HG03469 (cell line): ENCODE data around the gene MACO1.
"Not testable (repeated sequence)": the region's sequence is repeated elsewhere in the genome, so short reads cannot be mapped to it uniquely, and the experiment has no call there.

Experiments
- ATAC-seq: cut with Tn5 transposase; IDR thresholded peaks from one replicate; pipeline ENCODE4 v1.9.1; 2021; ENCODE audit warnings: mild to moderate bottlenecking, moderate library complexity, moderate number of reproducible peaks; ENCODE audit not compliant: unreplicated experiment

The MACO1 gene

GRCh38 chr1:25430073-25430966, at the start of gene MACO1:
TSS of gene MACO1 (plus strand) at chr1:25430897. CDS start at chr1:25431099, 202 bp downstream.
- ATAC-seq: peak; percentile 63

- ATAC-seq: not testable (repeated sequence)
Measured at GRCh38 chr1:25382543-25382942, 48.2 kb upstream of the MACO1 start.

GRCh38 chr1:25383090-25383489, 47.6 kb upstream of the MACO1 start:
- not testable (repeated sequence) for ATAC-seq

DNA sequence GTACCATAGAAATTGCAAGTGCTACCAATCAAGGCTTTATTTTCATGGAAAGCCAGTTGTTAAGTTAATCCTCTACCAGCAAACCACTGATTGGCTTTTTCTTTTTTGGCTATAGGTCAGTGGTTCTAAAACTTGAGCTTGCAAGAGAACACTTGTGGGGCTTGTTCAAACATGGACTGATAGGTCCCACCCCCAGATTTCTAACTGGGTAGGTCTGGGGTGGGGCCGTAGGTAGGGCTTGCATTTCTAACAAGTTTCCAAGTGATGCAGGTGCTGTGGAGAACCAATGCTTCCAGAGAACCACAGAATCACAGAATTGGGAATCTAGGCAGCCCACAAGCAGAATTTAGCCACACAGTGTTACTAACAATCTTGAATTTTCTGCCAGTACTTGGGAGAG, 46.8 kb upstream of the MACO1 start:
- not testable (repeated sequence) for ATAC-seq

- not testable (repeated sequence) for ATAC-seq
Measured at GRCh38 chr1:25387096-25387495, 43.6 kb upstream of the MACO1 start.

- not testable (repeated sequence) for ATAC-seq
Measured at GRCh38 chr1:25388691-25389090, 42.0 kb upstream of the MACO1 start.

DNA sequence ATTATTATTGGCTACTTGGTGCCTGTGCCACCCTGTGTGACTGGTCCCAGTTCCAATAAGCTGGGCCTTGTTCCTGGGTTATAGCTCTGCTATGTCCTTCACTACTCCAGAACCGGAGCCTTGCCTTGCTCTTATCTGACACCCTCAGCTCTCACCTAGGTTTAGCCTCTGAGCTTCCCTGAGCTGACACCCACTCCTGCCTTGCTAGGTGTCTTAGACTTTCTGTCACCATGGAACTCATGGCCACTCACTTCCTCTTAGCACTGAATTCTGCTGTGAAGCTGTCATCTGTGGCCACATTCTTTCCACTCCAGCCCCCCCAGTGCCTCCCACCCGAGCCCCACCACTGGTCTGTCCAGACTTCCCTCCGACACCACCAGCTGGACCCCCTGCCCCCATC, 41.0 kb upstream of the MACO1 start:
- not testable (repeated sequence) for ATAC-seq

DNA sequence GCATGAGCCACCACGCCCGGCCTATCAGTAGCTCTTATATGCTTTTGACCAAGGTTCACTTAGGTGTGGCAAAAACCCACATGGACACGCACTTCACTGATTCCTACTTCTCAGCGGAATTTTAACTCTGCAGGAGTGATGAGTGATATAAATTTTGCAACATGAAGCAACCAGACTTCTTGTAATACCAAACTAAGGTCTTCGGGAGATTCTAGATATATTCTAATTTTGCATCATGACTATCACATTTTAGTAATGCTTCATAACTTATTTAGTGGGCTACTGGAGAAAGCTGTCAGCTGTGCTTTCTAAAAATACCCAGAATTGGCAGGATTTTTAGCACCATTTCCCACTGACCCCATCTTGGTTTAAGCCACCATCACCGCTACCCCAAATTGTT, 37.9 kb upstream of the MACO1 start:
- no peak for ATAC-seq

DNA sequence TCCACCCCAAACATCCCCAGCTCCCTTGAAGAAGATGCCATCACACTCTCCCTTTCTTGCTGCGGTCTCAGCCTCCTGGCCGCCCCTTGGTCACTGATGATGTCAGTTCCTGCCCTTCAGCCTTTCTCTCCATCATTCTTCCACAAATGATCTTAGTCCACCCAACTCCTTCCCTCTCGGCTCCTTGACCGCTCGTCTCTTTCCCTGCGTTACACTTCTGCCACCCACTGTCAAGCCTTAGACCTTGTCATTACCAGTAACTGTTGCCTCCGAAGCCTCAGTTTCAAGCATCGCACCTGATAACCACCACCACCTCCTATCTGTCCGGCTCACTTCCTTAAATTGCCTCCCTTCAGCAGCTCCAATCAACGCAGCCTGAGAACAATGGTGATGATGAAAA, 33.1 kb upstream of the MACO1 start:
- not testable (repeated sequence) for ATAC-seq

DNA sequence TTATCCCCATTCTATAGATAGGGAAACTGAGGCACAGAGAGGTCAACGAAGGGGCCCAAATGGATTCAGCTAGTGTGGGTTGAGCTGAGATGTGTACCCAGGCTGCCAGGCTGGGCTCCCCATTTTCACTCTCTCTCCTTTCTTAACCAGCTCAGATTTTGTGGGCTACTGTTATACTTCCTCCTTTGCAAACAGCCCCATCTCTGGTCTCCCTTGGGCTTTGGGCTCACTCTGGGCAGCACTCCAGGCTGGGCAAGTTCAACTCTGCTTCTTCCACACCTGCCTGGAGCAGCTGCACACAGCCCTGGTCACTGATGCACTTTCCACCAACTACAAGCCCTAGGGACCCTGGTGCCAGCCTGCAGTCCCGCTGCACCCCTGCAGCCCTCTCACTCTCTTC, 32.6 kb upstream of the MACO1 start:
- not testable (repeated sequence) for ATAC-seq

DNA sequence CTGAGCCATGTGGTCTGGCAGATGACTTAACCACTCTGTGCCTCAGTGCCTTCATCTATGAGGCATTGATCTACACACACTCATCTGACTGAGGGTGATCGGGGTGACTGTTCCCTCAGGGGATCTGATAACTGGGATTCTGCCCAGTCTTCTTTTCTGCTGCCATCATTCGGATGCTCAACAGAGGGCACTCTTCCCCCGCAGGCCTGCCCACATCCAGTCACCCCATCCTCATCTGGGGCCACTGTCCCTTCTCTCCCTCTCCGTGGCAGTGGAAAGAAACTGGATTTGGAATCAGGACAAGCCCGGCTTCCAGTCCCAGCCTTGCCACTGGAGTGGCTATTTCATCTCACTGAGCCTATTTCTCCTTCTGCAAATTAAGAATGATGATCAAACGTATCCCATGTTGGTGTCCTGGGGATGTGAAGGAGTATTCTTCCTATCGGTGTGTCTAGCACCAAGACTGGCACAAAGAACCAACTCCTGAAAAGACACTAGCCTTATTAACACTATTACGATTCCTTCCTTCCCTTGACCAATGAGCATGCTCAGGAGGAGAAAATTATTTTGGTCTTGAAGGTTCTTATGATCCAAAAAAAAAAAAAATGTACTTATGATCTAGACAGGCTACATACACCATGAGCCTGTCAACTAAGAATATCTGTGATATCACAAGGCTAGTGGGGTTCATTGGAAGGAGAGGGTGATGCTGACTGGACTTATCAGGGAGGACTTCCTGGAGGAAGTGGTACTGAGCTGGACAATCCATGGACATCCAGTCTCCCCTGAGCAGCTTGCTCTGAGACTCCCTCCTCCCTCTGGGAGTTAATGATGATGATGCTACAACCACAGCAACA, 27.5 kb upstream of the MACO1 start:
- not testable (repeated sequence) for ATAC-seq

DNA sequence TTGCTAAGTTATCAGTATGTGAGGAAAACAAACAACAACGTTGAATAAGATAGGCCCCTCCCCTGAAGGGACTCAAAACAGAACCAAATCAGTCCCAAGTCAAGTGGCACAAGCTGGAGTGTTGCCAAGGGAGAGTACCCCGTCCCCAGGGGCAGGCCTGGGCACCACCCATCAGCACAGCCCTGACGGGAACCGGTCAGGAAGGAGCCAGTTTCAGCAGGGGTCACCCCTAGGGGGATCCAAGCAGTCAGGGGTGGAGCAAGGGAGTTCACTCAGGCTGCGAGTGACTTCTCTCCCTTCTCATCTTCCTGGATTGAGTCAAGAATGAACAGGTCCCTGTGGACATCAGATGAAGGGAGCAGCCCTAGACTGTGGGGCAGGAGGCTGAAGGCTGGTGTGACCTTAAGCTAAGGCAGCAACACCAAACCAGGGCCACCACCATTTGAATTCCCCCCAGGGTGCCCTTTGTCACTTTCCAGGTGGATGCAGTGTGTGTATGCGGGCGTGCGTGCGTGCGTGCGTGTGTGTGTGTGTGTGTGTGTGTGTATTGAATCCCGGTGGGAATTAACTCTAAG, 24.9 kb upstream of the MACO1 start:
- not testable (repeated sequence) for ATAC-seq

- ATAC-seq: not testable (repeated sequence)
Measured at GRCh38 chr1:25409641-25410427, 20.9 kb upstream of the MACO1 start.

GRCh38 chr1:25412872-25413623, 17.6 kb upstream of the MACO1 start:
- ATAC-seq: not testable (repeated sequence)

GRCh38 chr1:25414157-25414556, 16.5 kb upstream of the MACO1 start:
- not testable (repeated sequence) for ATAC-seq

DNA sequence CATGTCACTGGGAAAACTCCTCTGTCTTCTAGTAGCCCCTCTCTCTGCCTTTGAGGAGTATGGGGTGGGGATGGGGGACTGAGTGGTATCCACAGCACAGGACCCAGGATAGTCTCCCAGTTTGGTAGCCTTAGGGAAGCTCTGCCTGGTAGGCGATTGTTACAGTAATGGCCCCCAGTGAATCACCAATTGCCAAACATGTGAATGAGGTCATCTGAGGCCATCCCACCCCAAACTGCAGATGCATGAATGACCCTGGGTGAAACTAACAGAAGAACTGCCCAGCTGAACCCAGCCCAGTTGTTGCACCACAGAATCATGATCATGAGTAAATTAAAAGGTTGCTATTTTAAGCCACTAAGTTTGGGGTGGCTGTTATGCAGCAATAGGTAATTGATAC, 16.1 kb upstream of the MACO1 start:
- ATAC-seq: not testable (repeated sequence)

DNA sequence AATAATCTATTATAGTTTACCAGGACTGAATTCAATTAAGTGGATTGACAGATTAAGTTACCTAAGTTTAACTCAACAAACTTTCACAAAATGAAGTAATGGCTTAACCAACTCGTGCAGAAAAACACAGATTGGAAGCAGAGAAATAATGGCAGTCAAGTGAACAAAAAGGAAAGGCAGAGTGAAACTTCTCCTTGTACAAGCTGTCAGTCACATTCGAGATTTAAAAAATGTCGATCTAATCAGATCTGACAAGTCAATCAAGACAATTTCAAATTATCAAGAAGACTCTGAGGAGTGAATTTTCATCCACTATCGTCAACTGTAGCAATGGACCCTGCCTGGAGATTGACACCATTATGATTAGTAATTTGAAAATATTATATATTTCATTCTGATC, 13.4 kb upstream of the MACO1 start:
- ATAC-seq: not testable (repeated sequence)

- not testable (repeated sequence) for ATAC-seq
Measured at GRCh38 chr1:25419339-25419738, 11.4 kb upstream of the MACO1 start.

DNA sequence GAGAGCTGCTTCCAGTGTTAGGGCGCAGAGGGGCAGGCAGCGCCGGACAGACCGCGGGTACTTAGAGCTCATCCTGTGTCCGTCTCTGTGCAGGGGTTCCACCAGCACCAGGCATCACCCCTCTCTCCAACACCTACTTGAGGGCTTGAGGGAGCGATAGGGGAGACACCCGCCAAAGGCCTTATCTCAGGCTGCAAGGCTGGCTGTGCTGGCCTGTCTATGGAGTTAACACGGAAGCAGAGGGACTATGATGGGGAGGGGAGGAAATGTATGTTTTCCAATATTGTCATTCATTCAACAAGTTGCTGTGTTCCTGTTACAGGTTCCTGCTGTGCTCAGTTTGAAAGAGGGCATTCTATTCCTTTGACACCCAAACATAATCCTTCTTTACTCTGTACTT, 10.0 kb upstream of the MACO1 start, which contains the start of gene RHCE:
TSS of gene RHCE (minus strand) at position 111 of the 400 bp plus-strand sequence. CDS start at position 72, 39 bp downstream.
- not testable (repeated sequence) for ATAC-seq
